A549 (cell line): Measurements from ENCODE around the gene CABP2. TPM values are rescaled to one million over a fixed set of nuclear protein-coding genes. Genes with fewer than 3 reads are reported as not detected.

Source experiments
- ATAC-seq, 2 experiments: fragments of 200-7000 bp in 1 of 2; fragments of >200 bp in 1 of 2; cut with Nextera tagmentation in 1 of 2; cut with Tn5 transposase in 1 of 2; 3 replicates each; pipeline versions ENCODE4 v1.8.0 to v1.9.1; 2018 to 2020; ENCODE audit warnings: mild to moderate bottlenecking in 1 of 2, moderate library complexity in 1 of 2
- CTCF ChIA-PET: fragments of 300-600 bp; sonication (Branson Sonifier 250); formaldehyde crosslinking; extraction: SDS; loops from one replicate; lab custom pipeline; 2021; ENCODE audit warnings: antibody characterized with exemption, inconsistent platforms; lab: Yijun Ruan, JAX
- POLR2A ChIA-PET: fragments of 350-600 bp; formaldehyde crosslinking; extraction: SDS; loops from one replicate; lab custom pipeline; 2021; ENCODE audit warnings: antibody characterized with exemption, inconsistent platforms; lab: Yijun Ruan, JAX
- DNase-seq, 2 experiments: peaks; one replicate each; pipeline versions ENCODE4 v3.0.0 to v3.0.0-alpha.2; 2011 to 2016; ENCODE audit warnings: low read depth in 1 of 2, low spot score in 1 of 2
- FAIRE-seq: peaks from 2 replicates; lab custom pipeline; 2011; peaks lifted over from hg19 to GRCh38; lab: Jason Lieb, UNC
- H3K27ac ChIP-seq, 2 experiments: fragments of >200 bp; sonication (Bioruptor Twin); formaldehyde crosslinking; 3 replicates each; pipeline ENCODE4 v1.5.1; 2016 to 2017
- H3K4me1 ChIP-seq: fragments of >200 bp; sonication (Bioruptor Twin); formaldehyde crosslinking; 3 replicates; pipeline ENCODE4 v1.6.1; 2016
- H3K4me2 ChIP-seq: fragments of >200 bp; sonication (Bioruptor Twin); formaldehyde crosslinking; 3 replicates; pipeline ENCODE4 v1.6.1; 2016
- H3K4me3 ChIP-seq: fragments of >200 bp; sonication (Bioruptor Twin); formaldehyde crosslinking; 3 replicates; pipeline ENCODE4 v1.5.1; 2016
- H3K9me3 ChIP-seq: fragments of >200 bp; sonication (Bioruptor Twin); formaldehyde crosslinking; 3 replicates; pipeline ENCODE4 v1.6.1; 2016
- CHD4 ChIP-seq: fragments of 200-600 bp; sonication (generic); IDR thresholded peaks from 2 replicates; pipeline ENCODE4 v1.6.1; 2016; ENCODE audit warnings: antibody characterized with exemption, mild to moderate bottlenecking, borderline replicate concordance
- E2F6 ChIP-seq: IDR thresholded peaks from 2 replicates; pipeline ENCODE4 v1.6.1; 2012; ENCODE audit warnings: low read depth, borderline replicate concordance
- ELK1 ChIP-seq: fragments of 150-350 bp; IDR thresholded peaks from 2 replicates; pipeline ENCODE4 v1.6.1; 2014; ENCODE audit warnings: low read depth, mild to moderate bottlenecking, low read length
- EP300 ChIP-seq, 2 experiments: fragments of >200 bp; sonication (Bioruptor Twin); formaldehyde crosslinking; IDR thresholded peaks; 2 replicates in 1 of 2; 3 replicates in 1 of 2; pipeline ENCODE4 v1.6.1; 2016 to 2017
- FOXS1 ChIP-seq: fragments of 250-450 bp; sonication (Bioruptor Pico); IDR thresholded peaks from 2 replicates; pipeline ENCODE4 v1.5.0; 2020; ENCODE audit warnings: mild to moderate bottlenecking, moderate library complexity
- GATA3 ChIP-seq: IDR thresholded peaks from 2 replicates; pipeline ENCODE4 v1.6.1; 2012; ENCODE audit warnings: borderline replicate concordance
- JUN ChIP-seq, 2 experiments: fragments of >200 bp; sonication (Bioruptor Twin); formaldehyde crosslinking; IDR thresholded peaks; 2 replicates in 1 of 2; 3 replicates in 1 of 2; pipeline ENCODE4 v1.6.1; 2016 to 2017
- JUNB ChIP-seq: fragments of >200 bp; sonication (Bioruptor Twin); formaldehyde crosslinking; IDR thresholded peaks from 2 replicates; pipeline ENCODE4 v1.6.1; 2016
- KDM5A ChIP-seq: fragments of 200-600 bp; sonication (generic); IDR thresholded peaks from 2 replicates; pipeline ENCODE4 v1.6.1; 2016; ENCODE audit warnings: antibody characterized with exemption, mild to moderate bottlenecking
- MAFK ChIP-seq: fragments of 450-650 bp; IDR thresholded peaks from 2 replicates; pipeline ENCODE4 v1.6.1; 2014; ENCODE audit not compliant: partially characterized antibody
- NFE2L2 ChIP-seq: fragments of 150-350 bp; conservative IDR thresholded peaks from 2 replicates; pipeline ENCODE4 v1.6.1; 2014; ENCODE audit warnings: low read length
- NPAS2 ChIP-seq: fragments of 250-450 bp; sonication (Bioruptor Pico); IDR thresholded peaks from 2 replicates; pipeline ENCODE4 v1.8.0; 2022; ENCODE audit warnings: mild to moderate bottlenecking, moderate library complexity, borderline replicate concordance
- NR3C1 ChIP-seq: fragments of >200 bp; sonication (Bioruptor Twin); formaldehyde crosslinking; IDR thresholded peaks from 3 replicates; pipeline ENCODE4 v1.6.1; 2017
- PBX3 ChIP-seq: IDR thresholded peaks from 2 replicates; pipeline ENCODE4 v1.6.1; 2012
- POLR2A ChIP-seq: IDR thresholded peaks from 2 replicates; pipeline ENCODE4 v1.6.1; 2012; ENCODE audit warnings: mild to moderate bottlenecking, low read length
- POLR2AphosphoS2 ChIP-seq: conservative IDR thresholded peaks from 2 replicates; pipeline ENCODE4 v1.6.1; 2012; ENCODE audit warnings: low read length, improper control_type of control experiment, inconsistent platforms
- RNF2 ChIP-seq: fragments of 200-600 bp; sonication (generic); IDR thresholded peaks from 2 replicates; pipeline ENCODE4 v1.6.1; 2016; ENCODE audit warnings: low read depth, mild to moderate bottlenecking, antibody characterized with exemption, moderate library complexity, borderline replicate concordance
- SREBF2 ChIP-seq: fragments of 450-650 bp; IDR thresholded peaks from 2 replicates; pipeline ENCODE4 v1.6.1; 2014; ENCODE audit warnings: mild to moderate bottlenecking, moderate library complexity
- TFCP2L1 ChIP-seq: fragments of 250-450 bp; sonication (Bioruptor Pico); IDR thresholded peaks from 2 replicates; pipeline ENCODE4 v1.5.0; 2021; ENCODE audit warnings: mild to moderate bottlenecking
- USF2 ChIP-seq: fragments of 450-650 bp; IDR thresholded peaks from 2 replicates; pipeline ENCODE4 v1.6.1; 2014; ENCODE audit warnings: antibody characterized with exemption
- ZNF302 ChIP-seq: fragments of 250-450 bp; sonication (Bioruptor Pico); IDR thresholded peaks from 2 replicates; pipeline ENCODE4 v1.9.0; 2021; ENCODE audit warnings: inconsistent platforms, mild to moderate bottlenecking, moderate library complexity
- ZSCAN20 ChIP-seq: fragments of 250-450 bp; sonication (Bioruptor Pico); IDR thresholded peaks from 2 replicates; pipeline ENCODE4 v1.8.0; 2022; ENCODE audit warnings: mild to moderate bottlenecking, moderate library complexity
- WGBS: methylation state at CpG from one replicate; pipeline ENCODE4 v1.1.6; 2017; ENCODE audit errors: missing lambda C conversion rate; 5-methylcytosine and 5-hydroxymethylcytosine counted together
- polyA plus RNA-seq, 4 experiments: library from polyadenylated mRNA; depleted of rRNA in 3 of 4; stranded (reverse); fragments of >200 nt; fragmentation: RNase III in 1 of 4; extraction: RNeasy Plus Mini Kit Qiagen cat#74134 plus additional on column Dnase treatment in 1 of 4; gene quantifications; 2 replicates in 3 of 4; 3 replicates in 1 of 4; pipeline ENCODE4 v1.2.3, GENCODE V29; 2011 to 2017

The CABP2 gene
- polyA plus RNA-seq, 2 of the 4 experiments (the other 2 are of a cell fraction), result not detected

GRCh38 chr11:67497656-67498291 is 25.5 kb downstream of the CABP2 start:
- no peaks in the 10 kb centered on the region for H3K4me1 ChIP-seq
- no peak for DNase-seq
- CTCF ChIA-PET, result no interaction called here
- ATAC-seq, result no peak
- H3K4me2 ChIP-seq, result no peak overlapping the region
- H3K4me3 ChIP-seq, result no peak overlapping the region
- TF ChIP-seq USF2, result no peak
- no peak for TF ChIP-seq FOXS1
- no peak for TF ChIP-seq CHD4
- TF ChIP-seq ELK1, result no peak
- TF ChIP-seq NR3C1, result no peak
- no peak for TF ChIP-seq SREBF2
- TF ChIP-seq GATA3, result no peak
- TF ChIP-seq RNF2, result no peak
- no peak for TF ChIP-seq ZNF302 (CRISPR knock-in tag)
- no peak overlapping the region for H3K27ac ChIP-seq
- FAIRE-seq, result no peak
- POLR2A ChIA-PET, result no interaction called here
- WGBS, result 93% methylated on average over 20 of the region's 21 CpGs
- no peaks in the 10 kb centered on the region for H3K9me3 ChIP-seq

GRCh38 chr11:67496113-67496512 is 27.1 kb downstream of the CABP2 start:
- Histone ChIP-seq H3K27ac (no peak overlapping the region), H3K4me1 (no peaks in the 10 kb centered on the region), H3K9me3 (no peaks in the 10 kb centered on the region), H3K4me3 (no peak overlapping the region), H3K4me2 (no peak overlapping the region)
- WGBS, result 96% methylated on average over 12 of the region's 12 CpGs
- FAIRE-seq, result no peak
- POLR2A ChIA-PET, result no interaction called here
- no peak for ATAC-seq
- CTCF ChIA-PET, result interaction anchor here (0.9 kb wide), 1 partner anchor 113 kb away, joined by 3 read pairs; no protein-coding TSS in a partner anchor
- DNase-seq, result no peak
- TF ChIP-seq MAFK, result no peak
- no peak for TF ChIP-seq EP300 (IDR thresholded peaks at IDR 0.05)
- TF ChIP-seq JUN (IDR thresholded peaks at IDR 0.05), result no peak
- TF ChIP-seq PBX3, result no peak
- no peak for TF ChIP-seq NFE2L2
- TF ChIP-seq ZSCAN20 (CRISPR knock-in tag), result no peak
- TF ChIP-seq POLR2AphosphoS2, result no peak
- TF ChIP-seq KDM5A, result no peak
- no peak for TF ChIP-seq E2F6
- no peak for TF ChIP-seq GATA3
- TF ChIP-seq JUNB, result no peak
- no peak for TF ChIP-seq NPAS2 (CRISPR knock-in tag)
- TF ChIP-seq POLR2A, result no peak
- no peak for TF ChIP-seq TFCP2L1 (CRISPR knock-in tag)
- TF ChIP-seq, all 56 proteins: peak for 0
